ENCODE measurements around the gene NFATC2.

Gene NFATC2

DNA sequence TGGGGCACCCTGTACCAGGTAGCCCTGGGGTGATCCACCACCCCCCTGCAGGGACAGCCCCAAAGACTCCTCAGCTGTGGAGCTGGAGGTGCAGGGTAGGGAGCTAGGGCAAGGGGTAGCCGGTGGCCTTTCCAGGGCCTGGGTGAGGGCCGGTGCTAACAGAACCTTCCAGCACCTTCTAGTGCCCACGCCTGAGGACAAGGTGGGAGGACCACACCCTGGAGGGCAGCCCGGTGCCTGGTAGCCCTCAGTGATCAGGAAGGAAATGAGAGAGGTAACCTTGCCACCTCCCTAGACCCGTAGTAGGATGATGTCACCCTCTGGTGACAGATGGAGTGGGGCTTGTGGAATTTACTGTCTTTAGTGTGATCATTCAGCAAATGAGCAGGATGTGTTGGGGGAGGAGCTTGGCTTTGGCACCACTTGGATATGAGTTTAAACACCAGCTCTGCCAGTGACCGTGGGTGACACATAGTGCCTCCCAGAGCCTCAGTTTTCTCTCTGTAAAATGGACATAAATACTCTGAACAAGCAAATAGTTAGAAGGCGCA lies 187.7 kb downstream of the NFATC2 start:
- Histone ChIP-seq H3K9me3 (ENCODE audit: low read length) (no peaks in the 10 kb centered on the region), H2AFZ (ENCODE audit: low read length) (no peak overlapping the region), H3K79me2 (ENCODE audit: insufficient read depth, low read length) (no peaks in the 10 kb centered on the region), H3K9ac (ENCODE audit: low read length) (no peak overlapping the region), H3F3A (ENCODE audit: insufficient read depth, low read length) (no peaks in the 10 kb centered on the region), H3K4me2 (ENCODE audit: low read length) (no peak overlapping the region), H3K4me3 (ENCODE audit: low read depth, low read length, poor library complexity, severe bottlenecking) (no peak overlapping the region), H3K27me3 (ENCODE audit: insufficient read depth, low read length) (0 out of 2 replicates have a peak, but pooled peaks cover 4% of the 10 kb centered on the region), H3K4me1 (ENCODE audit: insufficient read depth, low read length, severe bottlenecking) (no peaks in the 10 kb centered on the region), H4K20me1 (ENCODE audit: insufficient read depth, low read length) (no peaks in the 10 kb centered on the region), H3K27ac (ENCODE audit: low read depth, low read length, poor library complexity, severe bottlenecking) (no peak overlapping the region), H3K9me2 (ENCODE audit: low read depth, low read length) (no peaks in the 10 kb centered on the region), H3K36me3 (ENCODE audit: insufficient read depth, low read length) (no peaks in the 10 kb centered on the region)
- no peak for TF ChIP-seq EZH2 (IDR thresholded peaks at IDR 0.05; ENCODE audit: borderline replicate concordance, low read length)
- TF ChIP-seq, protein P1, sequence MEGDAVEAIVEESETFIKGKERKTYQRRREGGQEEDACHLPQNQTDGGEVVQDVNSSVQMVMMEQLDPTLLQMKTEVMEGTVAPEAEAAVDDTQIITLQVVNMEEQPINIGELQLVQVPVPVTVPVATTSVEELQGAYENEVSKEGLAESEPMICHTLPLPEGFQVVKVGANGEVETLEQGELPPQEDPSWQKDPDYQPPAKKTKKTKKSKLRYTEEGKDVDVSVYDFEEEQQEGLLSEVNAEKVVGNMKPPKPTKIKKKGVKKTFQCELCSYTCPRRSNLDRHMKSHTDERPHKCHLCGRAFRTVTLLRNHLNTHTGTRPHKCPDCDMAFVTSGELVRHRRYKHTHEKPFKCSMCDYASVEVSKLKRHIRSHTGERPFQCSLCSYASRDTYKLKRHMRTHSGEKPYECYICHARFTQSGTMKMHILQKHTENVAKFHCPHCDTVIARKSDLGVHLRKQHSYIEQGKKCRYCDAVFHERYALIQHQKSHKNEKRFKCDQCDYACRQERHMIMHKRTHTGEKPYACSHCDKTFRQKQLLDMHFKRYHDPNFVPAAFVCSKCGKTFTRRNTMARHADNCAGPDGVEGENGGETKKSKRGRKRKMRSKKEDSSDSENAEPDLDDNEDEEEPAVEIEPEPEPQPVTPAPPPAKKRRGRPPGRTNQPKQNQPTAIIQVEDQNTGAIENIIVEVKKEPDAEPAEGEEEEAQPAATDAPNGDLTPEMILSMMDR (IDR thresholded peaks at IDR 0.05; ENCODE audit: low read length) = no peak

DNA sequence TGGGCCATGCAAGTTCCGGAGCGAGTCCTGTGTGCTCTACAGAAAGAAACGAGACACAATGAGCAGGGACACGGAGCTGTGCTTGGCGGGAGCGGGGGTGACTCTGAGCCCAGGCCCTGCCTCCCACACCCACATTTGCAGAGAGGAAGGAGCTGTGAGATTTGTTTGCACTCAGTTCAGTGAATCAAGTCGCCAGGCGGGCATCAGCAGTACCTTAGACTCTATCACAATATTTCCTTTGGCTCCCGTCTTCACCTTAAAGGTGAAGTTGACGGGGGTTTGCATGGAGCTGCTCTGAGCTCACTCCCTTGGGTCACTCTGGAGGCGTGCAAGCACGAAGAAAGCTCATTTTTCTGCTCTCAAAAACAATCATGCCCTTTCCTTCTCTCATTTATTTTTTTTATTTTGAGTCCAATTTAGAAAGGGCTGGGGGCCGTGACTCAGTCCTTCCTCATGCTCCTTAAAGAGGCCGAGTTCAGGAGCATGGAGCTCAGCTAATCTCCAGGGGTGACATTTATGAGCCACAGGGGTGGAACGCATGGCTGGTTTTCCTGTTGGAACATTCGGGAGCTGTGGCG lies 188.2 kb downstream of the NFATC2 start:
- Histone ChIP-seq H3K36me3 (ENCODE audit: insufficient read depth, low read length) (no peaks in the 10 kb centered on the region), H3K4me3 (ENCODE audit: low read depth, low read length, poor library complexity, severe bottlenecking) (no peak overlapping the region), H3K27me3 (ENCODE audit: insufficient read depth, low read length) (0 out of 2 replicates have a peak, but pooled peaks cover 4% of the 10 kb centered on the region), H2AFZ (ENCODE audit: low read length) (no peak overlapping the region), H3K4me2 (ENCODE audit: low read length) (no peak overlapping the region), H3K9me2 (ENCODE audit: low read depth, low read length) (no peaks in the 10 kb centered on the region), H3K9me3 (ENCODE audit: low read length) (no peaks in the 10 kb centered on the region), H3K4me1 (ENCODE audit: insufficient read depth, low read length, severe bottlenecking) (no peaks in the 10 kb centered on the region), H3K9ac (ENCODE audit: low read length) (no peak overlapping the region), H3K27ac (ENCODE audit: low read depth, low read length, poor library complexity, severe bottlenecking) (no peak overlapping the region), H3F3A (ENCODE audit: insufficient read depth, low read length) (no peaks in the 10 kb centered on the region), H3K79me2 (ENCODE audit: insufficient read depth, low read length) (no peaks in the 10 kb centered on the region), H4K20me1 (ENCODE audit: insufficient read depth, low read length) (no peaks in the 10 kb centered on the region)
- TF ChIP-seq, protein P1 (IDR thresholded peaks at IDR 0.05; ENCODE audit: low read length) = no peak
- TF ChIP-seq EZH2 (IDR thresholded peaks at IDR 0.05; ENCODE audit: borderline replicate concordance, low read length) = no peak

DNA sequence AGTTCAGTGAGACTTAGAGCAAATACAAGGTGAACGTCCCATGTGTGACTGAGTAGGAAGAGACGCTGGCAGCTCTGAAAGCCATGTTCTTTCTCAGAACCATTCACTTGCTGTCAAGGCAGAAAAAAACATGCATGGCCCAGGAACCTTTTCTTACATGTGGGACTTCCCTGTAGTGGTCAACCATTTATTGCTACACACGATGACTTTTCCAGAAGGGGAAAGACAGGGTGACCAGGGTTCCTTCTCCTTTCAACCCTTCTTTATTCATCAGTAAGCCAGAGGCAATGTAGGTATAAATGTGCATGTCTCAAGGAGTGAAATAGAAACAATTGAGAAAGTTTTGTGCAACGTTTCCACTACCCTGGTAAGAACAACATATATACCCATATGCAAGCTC lies 189.0 kb downstream of the NFATC2 start:
- Histone ChIP-seq H3K9me3 (ENCODE audit: low read length) (no peaks in the 10 kb centered on the region), H3K79me2 (ENCODE audit: insufficient read depth, low read length) (no peaks in the 10 kb centered on the region), H3F3A (ENCODE audit: insufficient read depth, low read length) (no peaks in the 10 kb centered on the region), H3K27ac (ENCODE audit: low read depth, low read length, poor library complexity, severe bottlenecking) (no peak overlapping the region), H3K9me2 (ENCODE audit: low read depth, low read length) (no peaks in the 10 kb centered on the region), H2AFZ (ENCODE audit: low read length) (no peak overlapping the region), H3K4me2 (ENCODE audit: low read length) (no peak overlapping the region), H3K27me3 (ENCODE audit: insufficient read depth, low read length) (0 out of 2 replicates have a peak, but pooled peaks cover 4% of the 10 kb centered on the region), H3K9ac (ENCODE audit: low read length) (no peak overlapping the region), H4K20me1 (ENCODE audit: insufficient read depth, low read length) (no peaks in the 10 kb centered on the region), H3K4me3 (ENCODE audit: low read depth, low read length, poor library complexity, severe bottlenecking) (no peak overlapping the region), H3K36me3 (ENCODE audit: insufficient read depth, low read length) (no peaks in the 10 kb centered on the region), H3K4me1 (ENCODE audit: insufficient read depth, low read length, severe bottlenecking) (no peaks in the 10 kb centered on the region)
- TF ChIP-seq, protein P1 (IDR thresholded peaks at IDR 0.05; ENCODE audit: low read length) = no peak
- TF ChIP-seq EZH2 (IDR thresholded peaks at IDR 0.05; ENCODE audit: borderline replicate concordance, low read length) = no peak
